Measurements from ENCODE around the gene TPD52L1. TPM values are rescaled to one million over a fixed set of nuclear protein-coding genes. Genes with fewer than 3 reads are reported as not detected.

TPD52L1 gene
- total and polyA plus RNA-seq, 2 of the 13 experiments (the other 11 are each of a cell fraction or from before 2014, with no cell fraction given) = 0.49 to 0.53 TPM

DNA sequence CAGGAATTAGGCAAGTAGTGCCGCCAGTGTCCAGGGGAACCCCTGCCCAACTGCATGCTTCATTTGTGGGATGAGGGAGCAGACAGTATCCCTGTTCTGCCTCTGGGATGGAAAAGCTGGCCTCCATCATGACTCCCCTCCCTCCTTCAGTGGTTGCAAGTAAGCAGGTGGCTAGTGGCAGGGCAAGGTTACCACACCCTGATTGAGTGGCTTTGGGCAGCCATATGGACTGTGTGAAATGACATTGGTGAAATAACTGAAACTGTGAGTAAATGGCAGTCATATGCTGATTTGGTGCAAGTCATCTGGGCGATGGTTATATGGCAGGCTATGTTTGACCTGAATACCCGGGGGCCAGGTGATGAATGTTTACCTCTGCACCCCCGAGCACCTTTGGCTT, 115.2 kb downstream of the TPD52L1 start (continued):
- TF ChIP-seq, protein P1, sequence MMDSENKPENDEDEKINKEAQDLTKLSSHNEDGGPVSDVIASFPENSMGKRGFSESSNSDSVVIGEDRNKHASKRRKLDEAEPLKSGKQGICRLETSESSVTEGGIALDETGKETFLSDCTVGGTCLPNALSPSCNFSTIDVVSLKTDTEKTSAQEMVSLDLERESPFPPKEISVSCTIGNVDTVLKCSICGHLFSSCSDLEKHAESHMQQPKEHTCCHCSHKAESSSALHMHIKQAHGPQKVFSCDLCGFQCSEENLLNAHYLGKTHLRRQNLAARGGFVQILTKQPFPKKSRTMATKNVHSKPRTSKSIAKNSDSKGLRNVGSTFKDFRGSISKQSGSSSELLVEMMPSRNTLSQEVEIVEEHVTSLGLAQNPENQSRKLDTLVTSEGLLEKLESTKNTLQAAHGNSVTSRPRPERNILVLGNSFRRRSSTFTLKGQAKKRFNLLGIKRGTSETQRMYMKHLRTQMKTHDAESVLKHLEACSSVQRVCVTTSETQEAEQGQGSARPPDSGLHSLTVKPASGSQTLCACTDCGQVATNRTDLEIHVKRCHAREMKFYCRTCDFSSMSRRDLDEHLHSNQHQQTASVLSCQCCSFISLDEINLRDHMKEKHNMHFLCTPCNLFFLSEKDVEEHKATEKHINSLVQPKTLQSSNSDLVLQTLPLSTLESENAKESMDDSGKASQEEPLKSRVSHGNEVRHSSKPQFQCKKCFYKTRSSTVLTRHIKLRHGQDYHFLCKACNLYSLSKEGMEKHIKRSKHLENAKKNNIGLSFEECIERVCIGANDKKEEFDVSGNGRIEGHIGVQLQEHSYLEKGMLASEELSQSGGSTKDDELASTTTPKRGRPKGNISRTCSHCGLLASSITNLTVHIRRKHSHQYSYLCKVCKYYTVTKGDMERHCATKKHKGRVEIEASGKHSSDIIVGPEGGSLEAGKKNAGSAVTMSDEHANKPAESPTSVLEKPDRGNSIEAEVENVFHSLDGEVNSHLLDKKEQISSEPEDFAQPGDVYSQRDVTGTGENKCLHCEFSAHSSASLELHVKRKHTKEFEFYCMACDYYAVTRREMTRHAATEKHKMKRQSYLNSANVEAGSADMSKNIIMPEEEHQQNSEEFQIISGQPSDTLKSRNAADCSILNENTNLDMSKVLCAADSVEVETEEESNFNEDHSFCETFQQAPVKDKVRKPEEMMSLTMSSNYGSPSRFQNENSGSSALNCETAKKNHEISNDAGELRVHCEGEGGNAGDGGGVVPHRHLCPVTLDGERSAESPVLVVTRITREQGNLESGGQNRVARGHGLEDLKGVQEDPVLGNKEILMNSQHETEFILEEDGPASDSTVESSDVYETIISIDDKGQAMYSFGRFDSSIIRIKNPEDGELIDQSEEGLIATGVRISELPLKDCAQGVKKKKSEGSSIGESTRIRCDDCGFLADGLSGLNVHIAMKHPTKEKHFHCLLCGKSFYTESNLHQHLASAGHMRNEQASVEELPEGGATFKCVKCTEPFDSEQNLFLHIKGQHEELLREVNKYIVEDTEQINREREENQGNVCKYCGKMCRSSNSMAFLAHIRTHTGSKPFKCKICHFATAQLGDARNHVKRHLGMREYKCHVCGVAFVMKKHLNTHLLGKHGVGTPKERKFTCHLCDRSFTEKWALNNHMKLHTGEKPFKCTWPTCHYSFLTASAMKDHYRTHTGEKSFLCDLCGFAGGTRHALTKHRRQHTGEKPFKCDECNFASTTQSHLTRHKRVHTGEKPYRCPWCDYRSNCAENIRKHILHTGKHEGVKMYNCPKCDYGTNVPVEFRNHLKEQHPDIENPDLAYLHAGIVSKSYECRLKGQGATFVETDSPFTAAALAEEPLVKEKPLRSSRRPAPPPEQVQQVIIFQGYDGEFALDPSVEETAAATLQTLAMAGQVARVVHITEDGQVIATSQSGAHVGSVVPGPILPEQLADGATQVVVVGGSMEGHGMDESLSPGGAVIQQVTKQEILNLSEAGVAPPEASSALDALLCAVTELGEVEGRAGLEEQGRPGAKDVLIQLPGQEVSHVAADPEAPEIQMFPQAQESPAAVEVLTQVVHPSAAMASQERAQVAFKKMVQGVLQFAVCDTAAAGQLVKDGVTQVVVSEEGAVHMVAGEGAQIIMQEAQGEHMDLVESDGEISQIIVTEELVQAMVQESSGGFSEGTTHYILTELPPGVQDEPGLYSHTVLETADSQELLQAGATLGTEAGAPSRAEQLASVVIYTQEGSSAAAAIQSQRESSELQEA (CRISPR knock-in tag; IDR thresholded peaks at IDR 0.05; ENCODE audit: not compliant biosample characterization) = no peak
- TF ChIP-seq MIER3 (CRISPR knock-in tag; IDR thresholded peaks at IDR 0.05; ENCODE audit: borderline replicate concordance) = no peak
- no peak for TF ChIP-seq ZNF674 (CRISPR knock-in tag; IDR thresholded peaks at IDR 0.05; ENCODE audit: low read depth)

DNA sequence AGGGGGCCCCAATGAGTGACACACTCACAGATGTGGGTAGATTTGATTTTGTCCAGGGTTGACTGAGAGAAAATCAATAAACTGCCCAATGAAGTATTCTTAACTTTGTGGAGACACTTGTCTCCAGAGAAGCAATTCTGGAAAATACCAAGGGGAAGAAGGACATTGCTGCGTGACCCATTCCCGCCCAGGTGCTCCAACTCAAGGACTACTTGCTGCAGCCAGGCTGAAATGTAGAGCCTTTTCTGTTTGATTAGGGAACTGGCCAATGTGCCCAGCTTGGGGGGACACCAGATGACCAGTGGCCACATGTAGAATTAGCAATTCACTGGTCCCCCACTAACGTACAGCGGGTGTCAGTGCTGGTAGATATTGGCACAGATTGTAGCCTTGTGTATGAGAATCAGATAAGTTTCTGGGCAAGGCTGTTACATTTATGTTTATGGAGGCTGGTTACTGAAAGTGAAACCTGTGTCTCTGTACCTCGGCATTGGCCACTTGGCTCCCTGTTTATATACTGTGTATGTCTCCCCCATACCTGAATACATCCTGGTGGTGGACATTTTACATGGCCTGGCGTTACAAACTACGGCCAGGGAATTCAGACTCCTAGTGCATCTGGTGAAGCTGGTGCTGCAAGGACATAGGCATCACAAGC, 115.9 kb downstream of the TPD52L1 start:
- no peak for FAIRE-seq
- BruUV-seq (replicated peaks) = no TSS peak

More for the DNA sequence above, 115.9 kb downstream of the TPD52L1 start:
- Histone ChIP-seq H3K4me3 (replicated peaks in 1 of 3; ENCODE audit: insufficient read depth in 1 of 3, low read depth in 2 of 3, low read length in 3 of 3) (no peak overlapping the region), H3K79me2 (ENCODE audit: insufficient read depth, low read length) (no peaks in the 10 kb centered on the region), H3K4me2 (ENCODE audit: low read depth, low read length) (no peak overlapping the region), H3K9me3 (ENCODE audit: low read length) (no peaks in the 10 kb centered on the region), H4K20me1 (ENCODE audit: insufficient read depth, low read length) (no peaks in the 10 kb centered on the region), H2AFZ (ENCODE audit: low read length) (no peak overlapping the region), H3K4me1 (ENCODE audit: insufficient read depth, low read length) (no peaks in the 10 kb centered on the region), H3K9ac (ENCODE audit: insufficient read depth, low read depth, low read length) (no peak overlapping the region), H3K36me3 (replicated peaks in 1 of 2; ENCODE audit: control insufficient read depth in 1 of 2, insufficient read depth in 2 of 2, low read length in 2 of 2) (peaks cover 1 to 18% of the 10 kb centered on the region in 2 experiments; a peak in 3 of 5 replicates), H3K27ac (ENCODE audit: extremely low read length, insufficient read depth, low read length) (no peak overlapping the region), H3K27me3 (ENCODE audit: control insufficient read depth in 1 of 2, insufficient read depth in 2 of 2, low read length in 2 of 2) (no peaks in the 10 kb centered on the region)
- POLR2A ChIA-PET = no interaction called here
- ATAC-seq = no peak
- DNase-seq (ENCODE audit: low spot score) = no peak
- in situ Hi-C loops (cut with HindIII; ENCODE audit: extremely low pct_ligation_motif_present, low pct_unique_long_range_greater_than_20kb) (no loop called here), intact Hi-C loops (cut with micrococcal nuclease; ENCODE audit: unreplicated experiment) (no loop called here)
- WGBS (ENCODE audit: low lambda C conversion rate) = 97% methylated on average over 7 of the region's 7 CpGs
- no peak for TF ChIP-seq SP2 (CRISPR knock-in tag; IDR thresholded peaks at IDR 0.05)
- TF ChIP-seq, protein P2, sequence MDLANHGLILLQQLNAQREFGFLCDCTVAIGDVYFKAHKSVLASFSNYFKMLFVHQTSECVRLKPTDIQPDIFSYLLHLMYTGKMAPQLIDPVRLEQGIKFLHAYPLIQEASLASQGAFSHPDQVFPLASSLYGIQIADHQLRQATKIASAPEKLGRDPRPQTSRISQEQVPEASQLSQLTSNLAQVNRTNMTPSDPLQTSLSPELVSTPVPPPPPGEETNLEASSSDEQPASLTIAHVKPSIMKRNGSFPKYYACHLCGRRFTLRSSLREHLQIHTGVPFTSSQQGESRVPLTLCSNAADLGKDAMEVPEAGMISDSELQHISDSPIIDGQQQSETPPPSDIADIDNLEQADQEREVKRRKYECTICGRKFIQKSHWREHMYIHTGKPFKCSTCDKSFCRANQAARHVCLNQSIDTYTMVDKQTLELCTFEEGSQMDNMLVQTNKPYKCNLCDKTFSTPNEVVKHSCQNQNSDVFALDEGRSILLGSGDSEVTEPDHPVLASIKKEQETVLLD (CRISPR knock-in tag; IDR thresholded peaks at IDR 0.05; ENCODE audit: low read depth) = no peak
- TF ChIP-seq ZNF557 (CRISPR knock-in tag; IDR thresholded peaks at IDR 0.05) = no peak
- no peak for TF ChIP-seq ZNF775 (CRISPR knock-in tag; IDR thresholded peaks at IDR 0.05; ENCODE audit: borderline replicate concordance)
- TF ChIP-seq HHEX (CRISPR knock-in tag; IDR thresholded peaks at IDR 0.05) = no peak
- no peak for TF ChIP-seq GLI4 (CRISPR knock-in tag; IDR thresholded peaks at IDR 0.05; ENCODE audit: borderline replicate concordance)
- TF ChIP-seq DNMT1 (CRISPR knock-in tag; IDR thresholded peaks at IDR 0.05) = no peak
- CTCF ChIA-PET (ENCODE audit: low intra/inter-chr PET ratio, low total read pairs) = no interaction called here
